ENCODE results near the gene C3orf22.

The C3orf22 gene

DNA sequence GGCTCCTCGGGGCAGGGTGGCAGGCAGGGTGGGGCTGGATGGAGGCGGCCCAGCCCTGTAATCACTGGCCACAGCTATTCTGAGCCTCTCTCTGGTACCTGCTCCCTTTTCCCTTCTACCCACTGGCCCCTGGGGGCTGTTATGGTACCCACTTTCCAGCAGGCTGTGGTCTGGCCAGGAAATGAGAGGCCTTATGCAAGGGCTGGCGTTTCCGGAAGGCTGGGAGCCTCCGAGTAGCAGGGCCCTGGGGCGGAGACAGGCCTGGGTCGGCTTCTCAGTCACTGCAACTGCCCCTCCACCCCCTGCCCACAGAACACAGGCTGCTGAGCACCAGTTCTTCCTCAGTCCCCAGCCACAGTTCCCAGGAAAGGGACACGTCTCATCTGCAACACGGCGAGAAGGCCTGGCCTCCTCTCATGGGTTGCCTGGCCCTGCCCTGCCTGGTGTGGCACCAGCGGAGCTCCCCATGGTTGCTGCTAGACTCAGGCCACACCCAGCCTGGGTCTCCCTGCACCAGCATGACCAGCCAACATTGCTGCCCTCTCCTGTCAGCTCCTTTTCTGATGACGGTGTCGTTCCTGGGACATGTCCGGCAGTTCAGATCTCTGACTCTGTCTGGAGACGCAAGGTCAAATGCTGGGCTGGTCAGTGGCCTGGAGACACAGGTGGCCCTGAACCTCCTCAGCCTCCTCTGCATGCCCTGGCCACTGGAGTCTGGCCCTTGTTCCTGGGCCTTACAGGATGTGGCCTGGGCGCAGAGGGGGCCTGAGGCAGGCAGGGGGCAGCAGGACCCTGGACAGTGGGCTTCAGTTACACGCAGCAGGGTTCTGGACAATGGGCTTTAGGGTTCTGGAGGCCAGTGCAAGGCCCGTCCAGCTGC, 28.3 kb downstream of the C3orf22 start:
- TF ChIP-seq ZFX (IDR thresholded peaks at IDR 0.05): no peak

DNA sequence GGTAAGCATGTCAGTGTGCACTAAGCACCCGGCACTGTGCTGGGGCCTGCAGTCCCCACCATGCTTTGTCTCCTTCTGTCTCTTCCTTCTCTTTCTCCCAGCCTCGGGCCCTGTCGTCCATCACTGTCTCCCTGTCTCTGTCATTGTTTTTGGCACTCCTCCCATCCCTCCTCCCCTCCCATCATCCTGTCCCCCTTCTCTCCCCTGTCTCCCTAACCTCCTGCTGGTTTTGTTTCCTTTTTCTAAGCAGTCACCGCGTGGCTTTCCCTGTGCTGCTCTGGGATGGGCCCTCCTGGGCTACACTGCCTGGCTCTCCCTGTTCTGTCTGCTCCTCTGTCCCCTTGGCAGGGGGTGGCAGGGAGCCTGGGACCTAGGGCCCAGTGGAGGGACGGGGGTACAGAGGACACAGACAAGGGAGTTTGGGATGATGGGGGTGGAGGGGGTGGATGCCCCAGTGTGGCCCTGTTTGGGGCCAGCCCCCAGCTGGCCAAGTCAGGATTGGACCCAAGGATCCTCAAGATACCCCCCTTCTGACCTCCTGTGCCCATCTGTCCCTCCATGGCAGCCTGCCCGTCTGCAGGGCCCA, 29.1 kb downstream of the C3orf22 start:
- H3K27ac ChIP-seq: no peak overlapping the region
- TF ChIP-seq ZFX (IDR thresholded peaks at IDR 0.05): no peak
- TF ChIP-seq, protein P1, sequence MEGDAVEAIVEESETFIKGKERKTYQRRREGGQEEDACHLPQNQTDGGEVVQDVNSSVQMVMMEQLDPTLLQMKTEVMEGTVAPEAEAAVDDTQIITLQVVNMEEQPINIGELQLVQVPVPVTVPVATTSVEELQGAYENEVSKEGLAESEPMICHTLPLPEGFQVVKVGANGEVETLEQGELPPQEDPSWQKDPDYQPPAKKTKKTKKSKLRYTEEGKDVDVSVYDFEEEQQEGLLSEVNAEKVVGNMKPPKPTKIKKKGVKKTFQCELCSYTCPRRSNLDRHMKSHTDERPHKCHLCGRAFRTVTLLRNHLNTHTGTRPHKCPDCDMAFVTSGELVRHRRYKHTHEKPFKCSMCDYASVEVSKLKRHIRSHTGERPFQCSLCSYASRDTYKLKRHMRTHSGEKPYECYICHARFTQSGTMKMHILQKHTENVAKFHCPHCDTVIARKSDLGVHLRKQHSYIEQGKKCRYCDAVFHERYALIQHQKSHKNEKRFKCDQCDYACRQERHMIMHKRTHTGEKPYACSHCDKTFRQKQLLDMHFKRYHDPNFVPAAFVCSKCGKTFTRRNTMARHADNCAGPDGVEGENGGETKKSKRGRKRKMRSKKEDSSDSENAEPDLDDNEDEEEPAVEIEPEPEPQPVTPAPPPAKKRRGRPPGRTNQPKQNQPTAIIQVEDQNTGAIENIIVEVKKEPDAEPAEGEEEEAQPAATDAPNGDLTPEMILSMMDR (conservative IDR thresholded peaks at IDR 0.05): no peak

More for the DNA sequence above, 28.3 kb downstream of the C3orf22 start:
- no peak overlapping the region for H3K27ac ChIP-seq

DNA sequence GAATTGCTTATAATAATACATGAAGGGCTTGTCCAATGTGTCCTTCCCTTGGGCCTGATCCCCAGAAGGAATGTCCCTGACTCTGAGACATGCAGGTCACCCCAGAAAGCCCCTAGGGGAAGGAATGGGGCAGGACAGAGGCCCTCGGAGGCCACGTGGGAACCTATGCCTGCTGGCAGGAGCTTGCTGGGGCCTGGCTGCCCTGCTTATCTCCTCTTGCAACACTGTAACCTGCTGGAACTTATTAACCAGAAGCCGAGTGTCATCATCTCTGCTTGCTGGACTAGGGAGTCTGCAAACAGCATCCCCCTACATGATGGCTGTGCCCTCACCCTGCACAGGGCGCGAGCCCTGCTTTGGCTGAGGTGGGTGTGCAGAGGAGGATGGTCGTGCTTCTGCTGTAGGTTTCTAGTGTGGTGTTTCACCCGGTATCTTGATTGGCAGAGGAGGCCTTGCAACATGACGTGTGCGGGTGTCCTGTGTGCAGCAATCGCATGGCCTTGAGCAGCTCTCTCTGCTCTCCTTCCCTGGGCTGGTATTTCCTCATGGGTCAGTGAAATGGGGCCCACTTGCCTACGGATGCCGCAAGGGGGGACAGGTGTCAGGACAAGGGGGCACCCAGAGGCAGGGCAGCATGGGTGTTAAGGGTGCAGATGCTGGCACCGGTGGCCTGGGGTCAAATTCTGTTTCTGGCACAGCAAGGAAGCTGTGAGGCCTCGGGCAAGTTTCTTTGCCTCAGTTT, 29.8 kb downstream of the C3orf22 start:
- no peak for TF ChIP-seq ZFX (IDR thresholded peaks at IDR 0.05)
- TF ChIP-seq, protein P1 (conservative IDR thresholded peaks at IDR 0.05): no peak
- H3K27ac ChIP-seq: no peak overlapping the region

DNA sequence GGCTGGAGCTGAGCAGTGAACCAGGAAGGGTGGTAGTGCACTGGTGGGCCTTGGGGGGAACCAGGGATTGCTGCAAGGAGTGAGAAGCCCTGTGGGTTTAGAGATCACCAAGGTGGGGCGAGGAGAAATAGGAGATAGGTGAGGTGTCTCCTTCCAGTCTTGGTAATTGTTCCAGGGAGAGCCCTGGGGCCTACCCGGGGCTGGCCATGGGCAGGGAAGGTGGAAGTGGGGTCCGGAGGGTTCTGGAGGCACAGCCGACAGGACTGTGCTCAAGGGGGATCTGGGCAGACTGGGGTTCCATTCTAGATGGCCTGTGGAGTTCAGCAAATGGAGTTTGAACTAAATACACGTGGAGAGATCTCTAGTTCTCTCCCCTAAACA, 30.3 kb downstream of the C3orf22 start:
- H3K27ac ChIP-seq: no peak overlapping the region
- TF ChIP-seq ZFX (IDR thresholded peaks at IDR 0.05): no peak
- TF ChIP-seq, protein P1 (conservative IDR thresholded peaks at IDR 0.05): no peak

DNA sequence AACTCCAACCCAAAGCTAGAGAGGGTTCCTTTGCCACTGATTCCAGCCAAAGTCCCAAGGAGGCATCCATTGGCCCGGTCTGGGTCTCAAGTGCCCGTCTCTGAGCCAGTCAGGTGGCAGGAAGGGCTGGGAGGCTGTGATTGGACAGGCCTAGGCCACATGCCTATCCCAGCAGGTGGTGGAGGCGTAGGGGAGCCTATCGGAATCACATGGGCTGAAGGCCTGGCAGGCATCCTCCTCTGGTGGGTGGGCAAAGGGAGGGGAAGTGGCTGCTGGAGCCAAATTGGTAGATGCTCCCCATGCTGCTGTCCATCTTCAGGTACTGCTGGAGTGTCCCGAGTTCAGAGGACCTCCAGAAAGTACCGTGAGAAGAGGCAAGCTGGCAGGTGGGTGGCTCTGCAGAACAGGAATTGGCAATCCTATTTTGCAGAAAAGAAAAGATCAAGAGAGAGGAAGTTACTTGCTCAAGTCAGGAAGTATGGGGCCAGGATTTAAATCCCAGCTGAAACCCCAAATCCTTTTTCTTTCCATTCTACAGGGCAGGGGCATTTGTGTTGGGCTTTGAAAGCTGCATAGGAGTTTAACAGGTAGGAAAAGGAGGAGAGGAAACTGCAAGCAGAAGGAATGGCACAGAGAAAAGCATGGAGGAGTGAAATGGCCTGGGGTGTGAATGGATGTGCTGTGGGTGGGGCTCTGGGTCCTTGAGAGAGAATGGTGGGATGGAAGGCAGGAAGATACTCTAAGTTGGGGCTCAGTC, 31.1 kb downstream of the C3orf22 start:
- H3K27ac ChIP-seq: no peak overlapping the region
- TF ChIP-seq, protein P1 (conservative IDR thresholded peaks at IDR 0.05): no peak
- TF ChIP-seq ZFX (IDR thresholded peaks at IDR 0.05): no peak

DNA sequence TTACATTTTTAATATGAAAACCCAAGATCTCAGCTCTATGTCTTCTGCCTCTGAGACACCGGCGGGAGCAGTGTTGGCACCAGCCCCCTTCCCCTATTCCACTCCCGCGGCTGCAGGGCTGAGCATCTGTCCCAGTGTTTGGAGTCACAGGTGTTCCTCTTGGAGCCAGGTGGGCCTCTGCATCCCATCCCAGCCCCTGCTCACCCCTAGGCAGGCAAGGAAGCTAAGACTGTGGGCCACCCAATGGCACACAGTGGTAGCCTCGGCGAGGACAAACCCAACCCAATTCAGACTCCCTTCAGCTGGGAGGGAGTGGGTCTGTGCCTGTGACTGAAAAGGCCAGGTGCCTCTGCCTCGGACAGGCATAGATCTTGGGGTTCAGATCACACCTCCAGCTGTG, 31.7 kb downstream of the C3orf22 start:
- H3K27ac ChIP-seq: no peak overlapping the region
- no peak for TF ChIP-seq ZFX (IDR thresholded peaks at IDR 0.05)
- TF ChIP-seq, protein P1 (conservative IDR thresholded peaks at IDR 0.05): no peak

DNA sequence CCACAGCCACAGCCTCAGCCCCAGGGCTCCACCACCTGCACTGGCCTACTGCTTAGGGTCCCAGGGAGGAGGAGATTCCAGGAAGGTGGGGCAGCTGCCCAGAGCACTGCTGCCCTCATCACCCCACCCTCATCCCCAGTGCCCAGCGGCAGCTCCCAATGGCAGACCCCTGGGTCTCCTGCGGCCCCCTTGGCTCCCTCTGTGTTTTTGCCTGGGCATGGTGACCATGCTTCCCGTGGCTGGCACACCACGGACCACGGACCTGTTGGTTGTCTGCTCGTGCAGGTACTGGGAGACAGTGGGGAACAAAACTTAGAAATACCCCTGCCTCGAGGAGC, 32.1 kb downstream of the C3orf22 start:
- no peak for TF ChIP-seq ZFX (IDR thresholded peaks at IDR 0.05)
- TF ChIP-seq, protein P1 (conservative IDR thresholded peaks at IDR 0.05): no peak
- H3K27ac ChIP-seq: no peak overlapping the region

Data from C4-2B (cell line).